GM21360 (cell line): ENCODE measurements around the gene IRGQ.

Experiments used
- ATAC-seq: cut with Tn5 transposase; IDR thresholded peaks from one replicate; pipeline ENCODE4 v1.9.1; 2021; ENCODE audit warnings: mild to moderate bottlenecking, moderate library complexity; ENCODE audit not compliant: unreplicated experiment

IRGQ gene

DNA sequence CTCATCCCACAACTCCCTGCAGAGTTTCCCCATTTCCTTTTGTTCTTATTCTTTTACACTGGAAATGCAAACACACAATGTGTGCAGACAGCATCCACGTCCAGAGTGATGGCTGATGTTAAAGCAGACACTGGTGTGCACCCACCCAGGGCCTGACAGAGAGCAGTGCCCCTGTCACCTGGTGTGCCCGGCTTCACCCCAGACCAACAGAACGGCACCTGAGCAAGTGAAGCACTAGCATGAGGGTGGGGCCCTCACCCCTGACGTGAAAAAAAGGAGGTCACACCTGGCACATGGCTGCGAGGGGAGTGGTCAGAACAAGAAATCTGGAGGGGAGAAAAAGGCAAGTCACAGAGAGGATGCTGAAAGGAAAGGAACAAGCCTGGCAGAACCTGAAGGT is 50.7 kb downstream of the IRGQ start:
- ATAC-seq, result no peak

- ATAC-seq, result no peak
Observed at GRCh38 chr19:43544077-43544476, 51.9 kb downstream of the IRGQ start.

DNA sequence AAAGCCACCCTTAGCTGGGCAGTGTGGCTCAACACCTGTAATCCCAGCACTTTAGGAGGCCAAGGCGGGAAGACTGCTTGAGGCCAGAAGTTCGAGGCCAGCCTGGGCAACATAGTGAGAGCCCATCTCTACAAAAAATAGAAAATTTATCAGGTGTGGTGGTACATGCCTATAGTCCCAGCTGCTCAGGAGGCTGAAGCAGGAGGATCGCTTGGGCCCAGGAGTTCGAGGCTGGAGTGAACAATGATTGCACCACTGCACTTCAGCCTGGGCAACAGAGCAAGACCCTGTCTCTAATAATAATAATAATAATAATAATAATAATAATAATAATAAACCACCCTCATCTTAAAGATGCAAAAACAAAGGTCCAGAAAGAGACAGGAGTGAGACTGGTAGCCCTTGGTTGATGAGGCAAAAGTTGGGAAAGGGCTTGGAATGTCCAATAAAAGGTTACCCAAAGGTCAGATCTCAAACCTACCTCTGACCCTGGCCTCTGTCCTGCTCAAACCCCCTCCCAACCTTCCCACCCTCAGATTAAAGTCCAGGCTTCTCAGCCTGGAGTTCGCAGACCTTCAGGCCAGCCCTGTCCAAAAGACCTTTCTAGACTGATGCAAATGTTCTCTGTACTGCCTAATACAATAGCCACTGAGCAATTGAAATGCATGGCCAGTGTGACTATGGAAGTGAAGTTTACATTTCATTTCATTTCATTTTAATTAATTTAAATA is 53.8 kb downstream of the IRGQ start:
- no peak for ATAC-seq

DNA sequence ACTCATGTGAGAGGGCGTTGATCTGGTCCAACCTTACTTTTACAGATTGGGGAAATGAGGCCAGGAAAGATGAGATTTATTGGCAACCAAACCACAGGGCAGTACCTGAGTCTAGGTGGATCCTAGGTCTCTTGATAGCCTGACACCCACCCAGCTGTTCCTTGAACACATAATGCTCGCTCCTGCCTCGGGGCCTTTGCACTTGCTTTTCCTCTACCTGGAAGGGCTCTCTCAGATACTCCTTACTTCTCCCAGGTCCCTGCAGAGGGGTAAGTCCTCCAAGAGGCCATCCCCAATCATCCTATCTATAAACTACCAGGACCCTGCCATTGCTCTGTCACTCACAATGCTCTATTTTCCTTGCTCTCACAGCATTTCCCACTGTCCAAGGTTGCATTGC is 55.6 kb downstream of the IRGQ start:
- ATAC-seq, result no peak

- no peak for ATAC-seq
Observed at GRCh38 chr19:43538922-43539321, 57.0 kb downstream of the IRGQ start.

GRCh38 chr19:43534816-43535761 is 60.8 kb downstream of the IRGQ start:
- no peak for ATAC-seq
